Heart left ventricle (tissue), 16 donors: Measurements from ENCODE around the gene NACC2. TPM values are rescaled to one million over a fixed set of nuclear protein-coding genes. Genes with fewer than 3 reads are reported as not detected.
A peak's percentile ranks its signal among the peaks of the same experiment; 100 is the strongest.

Experiments used
- ATAC-seq, 4 donors: fragments of 200-7000 bp; cut with Tn5 transposase; one replicate each; pipeline ENCODE4 v1.9.1; 2020 to 2022; ENCODE audit warnings: moderate library complexity in 4 of 4, mild to moderate bottlenecking in 3 of 4, moderate number of reproducible peaks in 1 of 4
- DNase-seq, 5 donors: peaks; one replicate each; pipeline ENCODE4 v3.0.0-alpha.2; 2020
- H3K27ac ChIP-seq, 12 donors: fragments of 200-600 bp; sonication (generic) in 4 of 12; one replicate each; pipeline versions ENCODE4 v1.5.0 to v1.8.0; 2016 to 2022; ENCODE audit warnings: mild to moderate bottlenecking in 2 of 12
- H3K27me3 ChIP-seq, 9 donors: fragments of 200-600 bp; sonication (generic) in 2 of 9; one replicate each; pipeline versions ENCODE4 v1.5.1 to v1.8.0; 2016 to 2022; ENCODE audit warnings: mild to moderate bottlenecking in 3 of 9
- H3K36me3 ChIP-seq, 9 donors: fragments of 200-600 bp; sonication (generic) in 2 of 9; one replicate each; pipeline versions ENCODE4 v1.5.0 to v1.8.0; 2018 to 2022; ENCODE audit warnings: mild to moderate bottlenecking in 2 of 9
- H3K4me1 ChIP-seq, 12 donors: fragments of 200-600 bp; sonication (generic) in 4 of 12; one replicate each; pipeline versions ENCODE4 v1.5.0 to v1.8.0; 2016 to 2022; ENCODE audit warnings: mild to moderate bottlenecking in 3 of 12
- H3K4me3 ChIP-seq, 12 donors: fragments of 200-600 bp; sonication (generic) in 4 of 12; one replicate each; pipeline versions ENCODE4 v1.5.0 to v1.8.0; 2017 to 2022; ENCODE audit warnings: mild to moderate bottlenecking in 9 of 12, moderate library complexity in 4 of 12
- H3K9me3 ChIP-seq, 12 donors: fragments of 200-600 bp; sonication (generic) in 4 of 12; one replicate each; pipeline versions ENCODE4 v1.5.0 to v1.8.0; 2016 to 2022; ENCODE audit warnings: mild to moderate bottlenecking in 1 of 12
- POLR2A ChIP-seq, 2 donors: fragments of 450-650 bp; IDR thresholded peaks; one replicate each; pipeline ENCODE4 v1.6.1; 2017; ENCODE audit warnings: antibody characterized with exemption in 2 of 2, mild to moderate bottlenecking in 2 of 2, moderate library complexity in 2 of 2
- WGBS, 4 donors: extraction: QIAGEN DNeasy Blood & Tissue Kit in 2 of 4; methylation state at CpG; one replicate each; pipeline versions ENCODE4 v1.1.5 to v1.1.7; 2013 to 2018; 5-methylcytosine and 5-hydroxymethylcytosine counted together
- intact Hi-C, 10 donors: fragments of 100-400 bp; cut with DNase I; formaldehyde crosslinking; loops; one replicate each; pipeline versions ENCODE4 v1.11.1 to v1.14.2; 2022
- polyA plus RNA-seq, 2 donors: library from polyadenylated mRNA; stranded (reverse); fragments of 200-250 nt; gene quantifications; one replicate each; pipeline ENCODE4 v1.2.3, GENCODE V29; 2013
- total RNA-seq, 9 donors: library from RNA; depleted of rRNA in 2 of 9; stranded (reverse); fragments of >200 nt in 2 of 9; fragmentation: NEBNext Ultra II Directional in 3 of 9; extraction: Animal tissue kit (Norgen Biotek cat#: 25700) in 3 of 9; gene quantifications; one replicate each; pipeline versions ENCODE4 v1.1.0 to v1.2.4, GENCODE V29; 2016 to 2023
- TF ChIP-seq, protein P1 (sequence below), 12 donors: fragments of 200-600 bp; sonication (generic) in 4 of 12; IDR thresholded peaks; one replicate each; pipeline versions ENCODE4 v1.5.0 to v1.8.0; 2018 to 2022; ENCODE audit warnings: antibody characterized with exemption in 12 of 12, mild to moderate bottlenecking in 5 of 12
- donor health status: ischemic (EF 13 %, LVEDD 7.1; RV severe dilation, severe dysfunction).
- donor health status: healthy with polysubstance abuse.
- donor health status: DM: no; HTN: yes; CAD: no.
- donor health status: DM: no; HTN: no; CAD: no.
- donor health status: ischemic (EF 25% LVEDD 6.9; RV normal size, moderate dysfunction).
- donor health status: ischemic (EF 25% LVEDD 5.7; RV mildly dilated, moderate dysfunction).
- donor health status: healthy.
- donor health status: DM: yes; HTN: yes; CAD: no.
- donor health status: ischemic (EF 35%, LVEDD 5.7; RV mildly dilated, moderate dysfunction).
- donor health status: nonischemic (EF 11% LVEDD 7.7; RV severe dilation, severe dysfunction).
- donor health status: DM: yes; HTN: yes; CAD: no.
- donor health status: PGD.
- donor health status: ischemic (EF 29% LVEDD 5.4; RV normal size, mild dysfunction).
- donor health status: nonischemic (EF 23%, LVEDD 6.1; RV moderate dilation, normal function).

The NACC2 gene
- total and polyA plus RNA-seq, 11 donors, result 17.9 to 66.5 (median 47.4) TPM

GRCh38 chr9:136047076-136047774 is 47.9 kb downstream of the NACC2 start:
- no peaks in the 10 kb centered on the region for H3K27me3 ChIP-seq
- peaks cover 0 to 78% (median 28%) of the 10 kb centered on the region in 12 donors for H3K4me1 ChIP-seq
- intact Hi-C loops, result loop anchor here in 1 of 10 donors (10.0 kb wide), 1 partner anchor 52 kb away; no protein-coding TSS in a partner anchor
- H3K4me3 ChIP-seq, result no peak overlapping the region
- WGBS, 4 donors, result 81 to 94% (median 87%) methylated on average over 6 to 31 of the region's 31 CpGs
- peaks cover 0 to 59% (median 32%) of the 10 kb centered on the region in 9 donors for H3K36me3 ChIP-seq
- ATAC-seq (peak in 1 of 4 donors; percentile 64), DNase-seq (peak in 1 of 5 donors; percentile 56)
- H3K9me3 ChIP-seq, result no peaks in the 10 kb centered on the region
- no peak for TF ChIP-seq POLR2A (IDR thresholded peaks at IDR 0.05)
- TF ChIP-seq, protein P1, sequence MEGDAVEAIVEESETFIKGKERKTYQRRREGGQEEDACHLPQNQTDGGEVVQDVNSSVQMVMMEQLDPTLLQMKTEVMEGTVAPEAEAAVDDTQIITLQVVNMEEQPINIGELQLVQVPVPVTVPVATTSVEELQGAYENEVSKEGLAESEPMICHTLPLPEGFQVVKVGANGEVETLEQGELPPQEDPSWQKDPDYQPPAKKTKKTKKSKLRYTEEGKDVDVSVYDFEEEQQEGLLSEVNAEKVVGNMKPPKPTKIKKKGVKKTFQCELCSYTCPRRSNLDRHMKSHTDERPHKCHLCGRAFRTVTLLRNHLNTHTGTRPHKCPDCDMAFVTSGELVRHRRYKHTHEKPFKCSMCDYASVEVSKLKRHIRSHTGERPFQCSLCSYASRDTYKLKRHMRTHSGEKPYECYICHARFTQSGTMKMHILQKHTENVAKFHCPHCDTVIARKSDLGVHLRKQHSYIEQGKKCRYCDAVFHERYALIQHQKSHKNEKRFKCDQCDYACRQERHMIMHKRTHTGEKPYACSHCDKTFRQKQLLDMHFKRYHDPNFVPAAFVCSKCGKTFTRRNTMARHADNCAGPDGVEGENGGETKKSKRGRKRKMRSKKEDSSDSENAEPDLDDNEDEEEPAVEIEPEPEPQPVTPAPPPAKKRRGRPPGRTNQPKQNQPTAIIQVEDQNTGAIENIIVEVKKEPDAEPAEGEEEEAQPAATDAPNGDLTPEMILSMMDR (IDR thresholded peaks at IDR 0.05), result no peak
- H3K27ac ChIP-seq, result peak overlapping the region in 1 of 12 donors; percentile 7

DNA sequence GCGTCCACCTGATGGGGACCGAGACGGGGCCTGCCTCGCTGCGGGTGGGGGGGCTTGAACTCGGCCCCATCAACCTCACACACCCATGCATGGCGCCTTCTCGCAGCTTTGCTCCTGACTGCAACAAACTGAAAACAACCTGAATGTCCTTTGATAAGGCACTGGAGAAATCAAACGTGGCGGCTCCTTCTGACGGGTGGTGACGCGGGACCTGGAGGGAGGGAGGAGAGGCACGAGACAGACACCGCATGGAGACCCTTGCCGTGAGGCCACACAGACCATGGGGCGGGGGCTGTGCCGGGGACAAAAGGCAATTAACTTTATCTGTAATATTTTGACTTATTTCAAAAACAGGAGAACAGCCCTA is 48.6 kb downstream of the NACC2 start:
- H3K27ac ChIP-seq, result peak overlapping the region in 1 of 12 donors; percentile 57

DNA sequence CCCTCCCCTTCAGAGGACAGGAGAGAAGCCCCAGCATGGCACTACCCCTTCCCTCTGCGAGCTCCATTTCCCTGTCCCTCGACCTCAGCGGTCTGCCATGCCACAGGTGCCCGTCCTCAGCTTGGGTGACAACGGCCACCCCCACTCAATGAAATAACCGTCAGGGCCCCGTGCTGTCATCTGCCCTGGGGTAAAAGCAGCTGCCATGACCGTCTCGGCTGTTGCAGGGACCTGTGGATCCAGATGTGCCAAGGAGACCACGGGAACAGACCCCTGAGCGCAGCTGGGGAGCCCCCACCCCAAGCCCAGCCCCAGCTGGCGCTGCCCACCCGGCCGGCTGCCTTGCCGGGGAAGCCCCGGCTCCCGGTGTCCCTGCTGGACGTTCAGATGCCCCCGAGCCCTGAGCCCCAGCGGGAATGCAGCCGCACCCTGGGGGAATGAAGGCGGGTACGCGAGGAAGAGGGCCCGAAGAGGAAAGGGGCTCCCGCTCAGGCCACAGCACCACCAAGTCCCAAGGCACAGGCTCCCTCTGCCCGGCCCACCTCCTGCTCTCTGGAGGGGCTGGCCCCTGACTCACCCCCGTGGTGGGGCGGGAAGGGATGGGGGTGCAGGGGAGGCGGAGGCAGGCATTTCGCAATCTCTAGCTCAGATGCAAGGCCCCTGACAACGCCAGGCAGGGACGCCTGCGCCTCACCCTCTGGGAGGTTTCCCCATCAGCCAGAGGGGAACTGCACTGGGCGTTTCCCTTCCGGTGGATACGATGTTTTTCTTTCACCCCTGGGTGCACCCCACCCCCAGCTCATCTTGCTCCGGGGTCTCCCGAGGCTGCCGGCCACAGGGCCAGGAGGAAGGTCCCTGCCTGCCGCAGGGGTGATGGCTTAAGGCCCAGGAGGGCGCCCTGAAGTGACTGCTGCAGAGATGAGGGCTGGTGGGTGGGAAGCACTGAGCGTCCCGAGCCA is 49.2 kb downstream of the NACC2 start:
- intact Hi-C loops, result loop anchor here in 1 of 10 donors (10.0 kb wide), 1 partner anchor 51 kb away; no protein-coding TSS in a partner anchor

More for the DNA sequence above, 48.6 kb downstream of the NACC2 start:
- WGBS, 4 donors, result 76 to 87% (median 84%) methylated on average over 12 to 18 of the region's 18 CpGs
- Histone ChIP-seq H3K36me3 (peaks cover 0 to 59% (median 32%) of the 10 kb centered on the region in 9 donors), H3K9me3 (no peaks in the 10 kb centered on the region), H3K4me1 (peaks cover 0 to 74% (median 25%) of the 10 kb centered on the region in 12 donors), H3K27me3 (no peaks in the 10 kb centered on the region), H3K4me3 (peak overlapping the region in 1 of 12 donors; percentile 25)
- TF ChIP-seq, protein P1 (IDR thresholded peaks at IDR 0.05), result no peak
- no peak for TF ChIP-seq POLR2A (IDR thresholded peaks at IDR 0.05)
- intact Hi-C loops, result loop anchor here in 1 of 10 donors (10.0 kb wide), 1 partner anchor 52 kb away; no protein-coding TSS in a partner anchor
- DNase-seq, result no peak
- ATAC-seq, result no peak

More for the DNA sequence above, 49.2 kb downstream of the NACC2 start:
- H3K9me3 ChIP-seq, result no peaks in the 10 kb centered on the region
- peak in 2 of 5 donors; percentile 51 to 76 for DNase-seq
- TF ChIP-seq, protein P1 (IDR thresholded peaks at IDR 0.05), result no peak
- no peak for TF ChIP-seq POLR2A (IDR thresholded peaks at IDR 0.05)
- peak overlapping the region in 1 of 12 donors; percentile 25 for H3K4me3 ChIP-seq
- no peaks in the 10 kb centered on the region for H3K27me3 ChIP-seq
- peak overlapping the region in 1 of 12 donors; percentile 57 for H3K27ac ChIP-seq
- ATAC-seq, result peak in 2 of 4 donors; percentile 3 to 40
- H3K36me3 ChIP-seq, result peaks cover 0 to 59% (median 32%) of the 10 kb centered on the region in 9 donors
- H3K4me1 ChIP-seq, result peaks cover 0 to 68% (median 19%) of the 10 kb centered on the region in 12 donors
- 80 to 86% (median 83%) methylated on average over 17 to 44 of the region's 44 CpGs for WGBS, 4 donors
